ENCODE results near the gene TAX1BP3. TPM values are rescaled to one million over a fixed set of nuclear protein-coding genes. Genes with fewer than 3 reads are reported as not detected.
"Not testable (repeated sequence)": the region's sequence is repeated elsewhere in the genome, so short reads cannot be mapped to it uniquely, and the experiment has no call there.

The TAX1BP3 gene
- 100 to 1,000 TPM in 2 of 3 donors, 10 to 100 TPM in 1; 97.1 to 123 (median 109) TPM for polyA plus RNA-seq (ENCODE audit: insufficient read length in 3 of 3)
- long read RNA-seq, donor 1, transcript TAX1BP3-201 (4 exons, 1,377 nt): major isoform, 22 of 41 reads
- long read RNA-seq, donor 1, partial matches to known transcripts: 0 of 41 reads
- long read RNA-seq, donor 1, other reads (novel, unspliced or antisense): 19 of 41 reads
- long read RNA-seq, donor 2, transcript TAX1BP3-201 (4 exons, 1,377 nt): major isoform, 60 of 72 reads
- long read RNA-seq, donor 2, partial matches to known transcripts: 0 of 72 reads
- long read RNA-seq, donor 2, other reads (novel, unspliced or antisense): 12 of 72 reads
- long read RNA-seq, donor 3, transcript TAX1BP3-201 (4 exons, 1,377 nt): major isoform, 36 of 59 reads
- long read RNA-seq, donor 3, partial matches to known transcripts: 0 of 59 reads
- long read RNA-seq, donor 3, other reads (novel, unspliced or antisense): 22 of 59 reads
- long read RNA-seq, donor 4, transcript TAX1BP3-201 (4 exons, 1,377 nt): major isoform, 58 of 98 reads
- long read RNA-seq, donor 4, partial matches to known transcripts: 8 of 98 reads
- long read RNA-seq, donor 4, other reads (novel, unspliced or antisense): 32 of 98 reads
- long read RNA-seq, donor 5, transcript TAX1BP3-201 (4 exons, 1,377 nt): major isoform, 16 of 16 reads
- long read RNA-seq, donor 5, partial matches to known transcripts: 0 of 16 reads
- long read RNA-seq, donor 5, other reads (novel, unspliced or antisense): 0 of 16 reads
- long read RNA-seq, donor 6, transcript TAX1BP3-201 (4 exons, 1,377 nt): major isoform, 40 of 47 reads
- long read RNA-seq, donor 6, partial matches to known transcripts: 6 of 47 reads
- long read RNA-seq, donor 6, other reads (novel, unspliced or antisense): 0 of 47 reads
- long read RNA-seq, donor 7, transcript TAX1BP3-201 (4 exons, 1,377 nt): major isoform, 16 of 44 reads
- long read RNA-seq, donor 7, partial matches to known transcripts: 0 of 44 reads
- long read RNA-seq, donor 7, other reads (novel, unspliced or antisense): 28 of 44 reads
- long read RNA-seq, donor 8, transcript TAX1BP3-201 (4 exons, 1,377 nt): major isoform, 26 of 28 reads
- long read RNA-seq, donor 8, partial matches to known transcripts: 0 of 28 reads
- long read RNA-seq, donor 8, other reads (novel, unspliced or antisense): 0 of 28 reads
- long read RNA-seq, donor 9, transcript TAX1BP3-201 (4 exons, 1,377 nt): major isoform, 68 of 86 reads
- long read RNA-seq, donor 9, partial matches to known transcripts: 5 of 86 reads
- long read RNA-seq, donor 9, other reads (novel, unspliced or antisense): 10 of 86 reads
- long read RNA-seq, donor 10, transcript TAX1BP3-201 (4 exons, 1,377 nt): major isoform, 47 of 60 reads
- long read RNA-seq, donor 10, partial matches to known transcripts: 11 of 60 reads
- long read RNA-seq, donor 10, other reads (novel, unspliced or antisense): 0 of 60 reads
- long read RNA-seq, donor 11, transcript TAX1BP3-201 (4 exons, 1,377 nt): major isoform, 10 of 22 reads
- long read RNA-seq, donor 11, partial matches to known transcripts: 0 of 22 reads
- long read RNA-seq, donor 11, other reads (novel, unspliced or antisense): 12 of 22 reads
- long read RNA-seq, donor 12, transcript TAX1BP3-201 (4 exons, 1,377 nt): major isoform, 65 of 126 reads
- long read RNA-seq, donor 12, partial matches to known transcripts: 41 of 126 reads
- long read RNA-seq, donor 12, other reads (novel, unspliced or antisense): 19 of 126 reads
- long read RNA-seq, donor 13, transcript TAX1BP3-201 (4 exons, 1,377 nt): major isoform, 13 of 20 reads
- long read RNA-seq, donor 13, partial matches to known transcripts: 0 of 20 reads
- long read RNA-seq, donor 13, other reads (novel, unspliced or antisense): 7 of 20 reads
- long read RNA-seq, donor 14: 0 reads
- long read RNA-seq, donor 15: 0 reads
- long read RNA-seq, donor 16, transcript TAX1BP3-201 (4 exons, 1,377 nt): major isoform, 42 of 60 reads
- long read RNA-seq, donor 16, partial matches to known transcripts: 0 of 60 reads
- long read RNA-seq, donor 16, other reads (novel, unspliced or antisense): 15 of 60 reads

GRCh38 chr17:3668279-3669084 lies at the start of gene TAX1BP3, which contains the start of gene EMC6:
Gene TAX1BP3 (minus strand): TSS chr17:3668578. CDS start chr17:3668526, 52 bp downstream.
Gene EMC6 (plus strand): TSS chr17:3668812. CDS start chr17:3669147, 335 bp downstream.
- peak; percentile 98 for DNase-seq

GRCh38 chr17:3715296-3715695 lies 46.9 kb upstream of the TAX1BP3 start:
- no peak for DNase-seq

- DNase-seq: no peak
Measured at GRCh38 chr17:3712811-3713463, 44.6 kb upstream of the TAX1BP3 start.

- DNase-seq: no peak
Measured at GRCh38 chr17:3710951-3711383, 42.6 kb upstream of the TAX1BP3 start.

- no peak for DNase-seq
Measured at GRCh38 chr17:3708366-3708765, 40.0 kb upstream of the TAX1BP3 start.

- not testable (repeated sequence) for DNase-seq
Measured at GRCh38 chr17:3705718-3705984, 37.3 kb upstream of the TAX1BP3 start.

GRCh38 chr17:3704931-3705717 lies 36.7 kb upstream of the TAX1BP3 start:
- DNase-seq: no peak

GRCh38 chr17:3702041-3702539 lies 33.7 kb upstream of the TAX1BP3 start:
- DNase-seq: not testable (repeated sequence)

- DNase-seq: no peak
Measured at GRCh38 chr17:3699951-3700350, 31.6 kb upstream of the TAX1BP3 start.

GRCh38 chr17:3698139-3698538 lies 29.8 kb upstream of the TAX1BP3 start:
- no peak for DNase-seq

- no peak for DNase-seq
Measured at GRCh38 chr17:3697103-3697476, 28.7 kb upstream of the TAX1BP3 start.

GRCh38 chr17:3695723-3696411 lies 27.5 kb upstream of the TAX1BP3 start, which contains the start of gene P2RX5:
Gene P2RX5 (minus strand): TSS chr17:3696155. CDS start chr17:3696005, 150 bp downstream.
- peak; percentile 37 for DNase-seq

GRCh38 chr17:3695129-3695722 lies 26.8 kb upstream of the TAX1BP3 start:
- no peak for DNase-seq

- no peak for DNase-seq
Measured at GRCh38 chr17:3693829-3694231, 25.5 kb upstream of the TAX1BP3 start.

- no peak for DNase-seq
Measured at GRCh38 chr17:3693141-3693540, 24.8 kb upstream of the TAX1BP3 start.

- no peak for DNase-seq
Measured at GRCh38 chr17:3692346-3692745, 24.0 kb upstream of the TAX1BP3 start.
